ENCODE results near the gene RTP5. TPM values are rescaled to one million over a fixed set of nuclear protein-coding genes. Genes with fewer than 3 reads are reported as not detected.
"Not testable (repeated sequence)": the region's sequence is repeated elsewhere in the genome, so short reads cannot be mapped to it uniquely, and the experiment has no call there.

The RTP5 gene
- total RNA-seq, 1 experiment from 2014 or later = not detected

DNA sequence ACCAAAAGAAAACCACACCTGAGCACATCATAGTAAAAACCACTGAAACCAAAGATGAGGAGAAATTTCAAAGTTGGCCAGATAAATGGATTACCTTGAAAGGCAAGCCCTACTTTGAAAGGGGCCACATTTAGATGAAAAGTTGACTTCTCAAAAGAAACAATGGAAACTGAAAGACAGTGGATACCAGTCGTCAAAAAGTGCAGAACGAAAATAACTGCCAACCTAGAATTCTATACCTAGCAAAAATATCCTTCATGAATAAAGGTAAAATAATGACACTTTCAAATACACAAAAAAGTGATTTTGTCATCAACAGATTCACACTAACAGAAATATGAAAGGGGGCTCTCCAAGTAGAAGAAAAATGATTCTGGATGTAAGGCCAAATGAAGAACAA lies 42.1 kb upstream of the RTP5 start:
- CTCF ChIA-PET = no interaction called here
- POLR2A ChIA-PET (ENCODE audit: low non-redundant PET) = no interaction called here
- H3K4me3 ChIP-seq (ENCODE audit: low read depth, low read length, poor library complexity, severe bottlenecking) = no peak overlapping the region
- no peak overlapping the region for H3K27ac ChIP-seq (ENCODE audit: low read depth, low read length, poor library complexity, severe bottlenecking)
- intact Hi-C loops (cut with micrococcal nuclease; ENCODE audit: unreplicated experiment) = no loop called here
- TF ChIP-seq, protein P1, sequence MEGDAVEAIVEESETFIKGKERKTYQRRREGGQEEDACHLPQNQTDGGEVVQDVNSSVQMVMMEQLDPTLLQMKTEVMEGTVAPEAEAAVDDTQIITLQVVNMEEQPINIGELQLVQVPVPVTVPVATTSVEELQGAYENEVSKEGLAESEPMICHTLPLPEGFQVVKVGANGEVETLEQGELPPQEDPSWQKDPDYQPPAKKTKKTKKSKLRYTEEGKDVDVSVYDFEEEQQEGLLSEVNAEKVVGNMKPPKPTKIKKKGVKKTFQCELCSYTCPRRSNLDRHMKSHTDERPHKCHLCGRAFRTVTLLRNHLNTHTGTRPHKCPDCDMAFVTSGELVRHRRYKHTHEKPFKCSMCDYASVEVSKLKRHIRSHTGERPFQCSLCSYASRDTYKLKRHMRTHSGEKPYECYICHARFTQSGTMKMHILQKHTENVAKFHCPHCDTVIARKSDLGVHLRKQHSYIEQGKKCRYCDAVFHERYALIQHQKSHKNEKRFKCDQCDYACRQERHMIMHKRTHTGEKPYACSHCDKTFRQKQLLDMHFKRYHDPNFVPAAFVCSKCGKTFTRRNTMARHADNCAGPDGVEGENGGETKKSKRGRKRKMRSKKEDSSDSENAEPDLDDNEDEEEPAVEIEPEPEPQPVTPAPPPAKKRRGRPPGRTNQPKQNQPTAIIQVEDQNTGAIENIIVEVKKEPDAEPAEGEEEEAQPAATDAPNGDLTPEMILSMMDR (conservative IDR thresholded peaks at IDR 0.05; ENCODE audit: low read depth, low read length) = no peak
- H3K27me3 ChIP-seq (replicated peaks; ENCODE audit: insufficient read depth, low read depth, low read length, poor library complexity) = no peaks in the 10 kb centered on the region
- peaks cover 29% of the 10 kb centered on the region for H3K9me3 ChIP-seq (ENCODE audit: low read depth, low read length, poor library complexity, severe bottlenecking)
- no peaks in the 10 kb centered on the region for H3K36me3 ChIP-seq (ENCODE audit: insufficient read depth, low read length, poor library complexity, severe bottlenecking)
- DNase-seq (ENCODE audit: low spot score) = no peak
- no TSS peak for BruUV-seq (replicated peaks)
- H3K4me1 ChIP-seq (ENCODE audit: insufficient read depth, low read length, poor library complexity, severe bottlenecking) = peaks cover 6% of the 10 kb centered on the region

DNA sequence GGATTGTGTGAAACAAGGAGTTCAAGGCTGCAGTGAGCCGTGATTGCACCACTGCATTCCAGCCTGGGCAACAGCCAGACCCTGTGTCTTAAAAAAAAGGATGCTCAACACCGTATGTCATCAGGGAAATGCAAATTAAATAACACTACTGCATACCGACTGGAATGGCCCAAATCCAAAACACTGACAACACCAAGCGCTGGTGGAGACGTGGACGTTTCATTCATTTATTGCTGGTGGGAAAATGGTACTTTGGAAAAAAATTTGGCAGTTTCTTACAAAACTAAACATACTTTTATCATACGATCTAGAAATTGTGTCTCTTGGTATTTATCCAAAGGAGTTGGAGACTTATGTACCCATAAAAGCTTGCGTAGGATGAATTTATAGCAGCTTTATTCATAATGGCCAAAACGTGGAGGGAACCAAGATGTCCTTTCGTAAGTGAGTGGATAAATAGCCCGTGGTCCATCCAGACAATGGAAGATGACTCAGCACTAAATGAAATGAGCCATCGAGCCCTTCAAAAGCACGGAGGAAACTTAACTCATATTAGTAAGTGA lies 36.3 kb upstream of the RTP5 start:
- intact Hi-C loops (cut with micrococcal nuclease; ENCODE audit: unreplicated experiment) = no loop called here
- CTCF ChIA-PET = no interaction called here
- DNase-seq (ENCODE audit: low spot score) = peak; percentile 73
- POLR2A ChIA-PET (ENCODE audit: low non-redundant PET) = interaction anchor here (0.6 kb wide), 1 partner anchor 17 kb away, joined by 4 read pairs; no protein-coding TSS in a partner anchor
- TF ChIP-seq, protein P1 (conservative IDR thresholded peaks at IDR 0.05; ENCODE audit: low read depth, low read length) = no peak
- TF ChIP-seq EZH2 (IDR thresholded peaks at IDR 0.05; ENCODE audit: borderline replicate concordance, low read depth, low read length, poor library complexity, severe bottlenecking) = no peak
- no peaks in the 10 kb centered on the region for H3K27me3 ChIP-seq (replicated peaks; ENCODE audit: insufficient read depth, low read depth, low read length, poor library complexity)
- peaks cover 13% of the 10 kb centered on the region for H3K9me3 ChIP-seq (ENCODE audit: low read depth, low read length, poor library complexity, severe bottlenecking)
- H3K4me1 ChIP-seq (ENCODE audit: insufficient read depth, low read length, poor library complexity, severe bottlenecking) = peaks cover 26% of the 10 kb centered on the region
- TSS peak; percentile 97 for BruUV-seq (replicated peaks)
- H3K36me3 ChIP-seq (ENCODE audit: insufficient read depth, low read length, poor library complexity, severe bottlenecking) = no peaks in the 10 kb centered on the region
- peak overlapping the region; percentile 93 for H3K27ac ChIP-seq (ENCODE audit: low read depth, low read length, poor library complexity, severe bottlenecking)
- H3K4me3 ChIP-seq (ENCODE audit: low read depth, low read length, poor library complexity, severe bottlenecking) = peak overlapping the region; percentile 19

DNA sequence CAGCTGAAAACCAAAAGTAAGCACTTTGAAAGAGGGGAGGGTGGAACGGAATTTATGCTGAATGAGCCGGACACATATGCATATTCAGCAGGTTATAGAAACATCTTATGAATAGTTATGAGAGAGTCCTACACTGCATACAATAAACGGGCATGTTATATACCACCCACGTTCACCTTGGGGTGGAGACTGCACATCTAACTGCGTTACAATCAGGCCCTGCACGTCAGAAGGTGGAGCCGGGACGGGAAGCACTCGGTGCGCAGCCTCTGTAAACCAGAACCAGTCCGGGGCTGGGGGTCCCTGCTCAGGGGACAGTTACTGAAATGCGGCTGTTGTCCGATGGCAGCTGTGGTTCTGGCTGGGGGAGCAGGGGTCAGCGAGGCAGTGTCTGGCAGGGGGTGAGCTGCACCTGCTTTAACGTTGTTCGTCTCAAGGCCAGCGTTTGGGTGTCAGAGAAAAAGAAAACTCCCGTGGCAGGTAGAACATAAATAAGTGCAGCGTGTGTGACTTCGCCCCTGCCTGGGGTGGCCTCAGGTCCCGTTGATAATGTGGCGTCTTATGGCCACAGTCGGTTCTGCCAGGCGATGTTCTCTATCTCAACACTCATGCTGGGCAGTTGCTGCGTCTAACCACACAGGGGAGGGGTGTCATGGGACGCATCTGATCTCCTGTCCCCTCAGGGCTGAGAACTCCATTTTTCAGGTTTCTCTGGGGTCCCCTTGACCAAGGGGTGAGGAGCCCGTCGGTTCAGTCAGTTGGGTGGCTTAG lies 35.6 kb upstream of the RTP5 start:
- peaks cover 13% of the 10 kb centered on the region for H3K9me3 ChIP-seq (ENCODE audit: low read depth, low read length, poor library complexity, severe bottlenecking)
- CTCF ChIA-PET = interaction anchor here (0.8 kb wide), 1 partner anchor 175 kb away, joined by 3 read pairs; no protein-coding TSS in a partner anchor
- TSS peak; percentile 85 for BruUV-seq (replicated peaks)
- H3K27ac ChIP-seq (ENCODE audit: low read depth, low read length, poor library complexity, severe bottlenecking) = peak overlapping the region; percentile 93
- peak overlapping the region; percentile 19 for H3K4me3 ChIP-seq (ENCODE audit: low read depth, low read length, poor library complexity, severe bottlenecking)
- H3K27me3 ChIP-seq (replicated peaks; ENCODE audit: insufficient read depth, low read depth, low read length, poor library complexity); H3K36me3 ChIP-seq (ENCODE audit: insufficient read depth, low read length, poor library complexity, severe bottlenecking); intact Hi-C loops (cut with micrococcal nuclease; ENCODE audit: unreplicated experiment): not testable (repeated sequence)
- DNase-seq (ENCODE audit: low spot score) = peak; percentile 82
- POLR2A ChIA-PET (ENCODE audit: low non-redundant PET) = interaction anchor here (0.6 kb wide), 1 partner anchor 10 kb away, joined by 3 read pairs; no protein-coding TSS in a partner anchor
- H3K4me1 ChIP-seq (ENCODE audit: insufficient read depth, low read length, poor library complexity, severe bottlenecking) = peaks cover 26% of the 10 kb centered on the region
